ENCODE measurements around the gene ADAM19. TPM values are rescaled to one million over a fixed set of nuclear protein-coding genes. Genes with fewer than 3 reads are reported as not detected.

ADAM19 gene
- total and polyA plus RNA-seq, 2 experiments from 2014 or later, result 6.0 to 8.6 TPM

DNA sequence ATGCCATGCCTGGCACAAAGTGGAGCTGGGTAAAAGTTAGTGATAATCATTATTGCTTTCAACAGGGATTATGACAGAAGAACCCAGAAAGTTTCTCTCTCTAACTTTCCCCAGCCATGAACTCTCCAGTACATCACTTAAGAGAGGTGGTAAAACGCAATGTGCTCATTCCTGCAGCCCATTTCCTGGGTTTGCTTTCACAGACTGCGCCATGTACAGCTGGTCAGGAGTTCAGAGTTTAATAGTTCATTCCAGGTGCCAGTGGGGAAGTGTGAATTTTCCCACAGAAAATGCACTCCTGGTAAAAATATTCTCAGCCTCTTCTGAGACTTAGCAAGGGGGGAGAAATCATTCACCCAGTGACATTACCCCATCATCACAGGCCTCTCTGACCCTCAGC, 35.5 kb downstream of the ADAM19 start:
- no peak overlapping the region for H3K4me3 ChIP-seq
- H4K20me1 ChIP-seq (ENCODE audit: insufficient read depth, poor library complexity, severe bottlenecking), result no peaks in the 10 kb centered on the region
- no peaks in the 10 kb centered on the region for H3K4me1 ChIP-seq (ENCODE audit: insufficient read depth)
- no peak overlapping the region for H3K27ac ChIP-seq
- no peak for DNase-seq (ENCODE audit: low spot score)
- H3K4me2 ChIP-seq, result no peak overlapping the region
- TF ChIP-seq, protein P1, sequence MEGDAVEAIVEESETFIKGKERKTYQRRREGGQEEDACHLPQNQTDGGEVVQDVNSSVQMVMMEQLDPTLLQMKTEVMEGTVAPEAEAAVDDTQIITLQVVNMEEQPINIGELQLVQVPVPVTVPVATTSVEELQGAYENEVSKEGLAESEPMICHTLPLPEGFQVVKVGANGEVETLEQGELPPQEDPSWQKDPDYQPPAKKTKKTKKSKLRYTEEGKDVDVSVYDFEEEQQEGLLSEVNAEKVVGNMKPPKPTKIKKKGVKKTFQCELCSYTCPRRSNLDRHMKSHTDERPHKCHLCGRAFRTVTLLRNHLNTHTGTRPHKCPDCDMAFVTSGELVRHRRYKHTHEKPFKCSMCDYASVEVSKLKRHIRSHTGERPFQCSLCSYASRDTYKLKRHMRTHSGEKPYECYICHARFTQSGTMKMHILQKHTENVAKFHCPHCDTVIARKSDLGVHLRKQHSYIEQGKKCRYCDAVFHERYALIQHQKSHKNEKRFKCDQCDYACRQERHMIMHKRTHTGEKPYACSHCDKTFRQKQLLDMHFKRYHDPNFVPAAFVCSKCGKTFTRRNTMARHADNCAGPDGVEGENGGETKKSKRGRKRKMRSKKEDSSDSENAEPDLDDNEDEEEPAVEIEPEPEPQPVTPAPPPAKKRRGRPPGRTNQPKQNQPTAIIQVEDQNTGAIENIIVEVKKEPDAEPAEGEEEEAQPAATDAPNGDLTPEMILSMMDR (IDR thresholded peaks at IDR 0.05; ENCODE audit: poor library complexity), result no peak
- TF ChIP-seq EZH2 (IDR thresholded peaks at IDR 0.05; ENCODE audit: borderline replicate concordance), result no peak
- no peaks in the 10 kb centered on the region for H3K36me3 ChIP-seq (replicated peaks; ENCODE audit: insufficient read depth, low read depth)
- H2AFZ ChIP-seq, result no peak overlapping the region
- no peaks in the 10 kb centered on the region for H3K9me3 ChIP-seq (ENCODE audit: low read depth)
- WGBS (ENCODE audit: low lambda C conversion rate, missing lambda C conversion rate), result 95% methylated on average over 2 of the region's 2 CpGs
- no peaks in the 10 kb centered on the region for H3K9me2 ChIP-seq (replicated peaks; ENCODE audit: insufficient read depth)
- no peaks in the 10 kb centered on the region for H3K27me3 ChIP-seq
- H3K79me2 ChIP-seq, result no peaks in the 10 kb centered on the region

GRCh38 chr5:157539503-157540022, 36.0 kb downstream of the ADAM19 start:
- H3K4me2 ChIP-seq, result no peak overlapping the region
- DNase-seq (ENCODE audit: low spot score), result no peak
- no peaks in the 10 kb centered on the region for H3K9me3 ChIP-seq (ENCODE audit: low read depth)
- H3K79me2 ChIP-seq, result no peaks in the 10 kb centered on the region
- TF ChIP-seq EZH2phosphoT487 (IDR thresholded peaks at IDR 0.05; ENCODE audit: low read depth, severe bottlenecking, unreplicated experiment), result no peak
- TF ChIP-seq EZH2 (IDR thresholded peaks at IDR 0.05; ENCODE audit: borderline replicate concordance), result no peak
- TF ChIP-seq, protein P1 (IDR thresholded peaks at IDR 0.05; ENCODE audit: poor library complexity), result no peak
- H3K27ac ChIP-seq, result no peak overlapping the region
- H3K9me2 ChIP-seq (replicated peaks; ENCODE audit: insufficient read depth), result no peaks in the 10 kb centered on the region
- no peak overlapping the region for H2AFZ ChIP-seq
- no peak overlapping the region for H3K4me3 ChIP-seq
- H3K4me1 ChIP-seq (ENCODE audit: insufficient read depth), result no peaks in the 10 kb centered on the region
- H3K27me3 ChIP-seq, result no peaks in the 10 kb centered on the region
- 84% methylated on average over 4 of the region's 4 CpGs for WGBS (ENCODE audit: low lambda C conversion rate, missing lambda C conversion rate)
- no peaks in the 10 kb centered on the region for H4K20me1 ChIP-seq (ENCODE audit: insufficient read depth, poor library complexity, severe bottlenecking)
- H3K36me3 ChIP-seq (replicated peaks; ENCODE audit: insufficient read depth, low read depth), result no peaks in the 10 kb centered on the region

DNA sequence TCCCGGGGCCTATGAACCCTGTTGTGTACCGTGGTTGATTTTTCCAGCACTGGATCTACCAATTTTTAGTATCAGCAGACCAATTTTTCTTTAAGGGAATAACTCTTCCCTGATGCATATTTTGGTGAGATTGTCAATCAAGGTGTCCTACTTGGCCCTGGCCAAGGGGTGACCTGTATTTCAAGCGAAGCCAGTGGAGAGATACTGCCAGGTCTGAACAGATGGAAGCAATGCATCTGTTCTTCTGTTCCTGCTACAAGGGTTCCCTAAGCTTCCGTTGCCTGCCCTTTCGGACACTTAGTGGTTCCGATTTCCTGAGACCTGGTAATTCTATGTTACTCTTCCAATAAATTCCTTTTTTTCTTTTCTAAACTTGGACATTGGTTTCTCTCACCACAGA, 37.3 kb downstream of the ADAM19 start:
- H3K79me2 ChIP-seq, result no peaks in the 10 kb centered on the region

More for the DNA sequence above, 37.3 kb downstream of the ADAM19 start:
- 95% methylated on average over 6 of the region's 6 CpGs for WGBS (ENCODE audit: low lambda C conversion rate, missing lambda C conversion rate)
- no peak overlapping the region for H3K27ac ChIP-seq
- no peaks in the 10 kb centered on the region for H3K9me3 ChIP-seq (ENCODE audit: low read depth)
- no peak for DNase-seq (ENCODE audit: low spot score)
- no peaks in the 10 kb centered on the region for H3K9me2 ChIP-seq (replicated peaks; ENCODE audit: insufficient read depth)
- H4K20me1 ChIP-seq (ENCODE audit: insufficient read depth, poor library complexity, severe bottlenecking), result no peaks in the 10 kb centered on the region
- TF ChIP-seq EZH2phosphoT487 (IDR thresholded peaks at IDR 0.05; ENCODE audit: low read depth, severe bottlenecking, unreplicated experiment) (no peak), EZH2 (IDR thresholded peaks at IDR 0.05; ENCODE audit: borderline replicate concordance) (no peak)
- TF ChIP-seq, protein P1 (IDR thresholded peaks at IDR 0.05; ENCODE audit: poor library complexity), result no peak
- H3K27me3 ChIP-seq, result no peaks in the 10 kb centered on the region
- no peaks in the 10 kb centered on the region for H3K4me1 ChIP-seq (ENCODE audit: insufficient read depth)
- H2AFZ ChIP-seq, result no peak overlapping the region
- H3K4me2 ChIP-seq, result no peak overlapping the region
- no peaks in the 10 kb centered on the region for H3K36me3 ChIP-seq (replicated peaks; ENCODE audit: insufficient read depth, low read depth)
- H3K4me3 ChIP-seq, result no peak overlapping the region
